ENCODE results near the gene PRSS8.
"Not testable (repeated sequence)": the region's sequence is repeated elsewhere in the genome, so short reads cannot be mapped to it uniquely, and the experiment has no call there.

PRSS8 gene

DNA sequence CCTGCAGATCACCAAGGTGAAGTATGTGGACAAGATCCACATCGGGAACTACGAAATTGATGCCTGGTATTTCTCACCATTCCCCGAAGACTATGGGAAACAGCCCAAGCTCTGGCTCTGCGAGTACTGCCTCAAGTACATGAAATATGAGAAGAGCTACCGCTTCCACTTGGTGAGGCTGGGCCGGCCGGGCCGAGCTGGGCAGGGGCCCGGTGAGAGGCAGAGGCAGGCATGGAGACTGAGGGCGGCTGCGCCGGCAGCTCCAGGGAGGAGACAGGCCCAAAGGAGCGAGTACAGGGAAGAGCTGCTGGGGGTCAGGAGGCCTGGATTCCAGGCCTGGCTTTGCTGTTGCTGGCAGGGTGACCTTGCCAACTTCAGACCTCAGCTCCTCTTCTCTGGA is 8.3 kb downstream of the PRSS8 start:
- DNase-seq: no peak

DNA sequence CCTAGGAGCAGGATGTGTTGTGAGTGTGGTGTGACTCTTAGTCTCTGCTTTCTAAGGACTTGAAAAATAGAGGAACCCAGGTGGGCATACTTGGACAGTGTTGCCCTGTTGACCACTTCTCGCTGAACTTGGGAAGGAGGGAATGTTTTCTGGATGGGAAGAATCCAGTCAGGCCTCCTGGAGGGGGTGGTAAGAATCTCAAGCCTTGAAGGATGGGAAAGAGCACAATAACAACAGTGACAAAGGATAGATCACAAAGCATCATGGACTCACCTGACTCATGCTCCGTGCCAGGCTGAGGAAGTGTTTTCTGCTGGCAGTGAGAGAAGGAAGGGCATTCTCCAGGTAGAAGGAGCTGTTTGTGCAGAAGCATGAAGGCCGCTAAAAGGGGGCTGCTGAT is 9.7 kb downstream of the PRSS8 start:
- no peak for DNase-seq

DNA sequence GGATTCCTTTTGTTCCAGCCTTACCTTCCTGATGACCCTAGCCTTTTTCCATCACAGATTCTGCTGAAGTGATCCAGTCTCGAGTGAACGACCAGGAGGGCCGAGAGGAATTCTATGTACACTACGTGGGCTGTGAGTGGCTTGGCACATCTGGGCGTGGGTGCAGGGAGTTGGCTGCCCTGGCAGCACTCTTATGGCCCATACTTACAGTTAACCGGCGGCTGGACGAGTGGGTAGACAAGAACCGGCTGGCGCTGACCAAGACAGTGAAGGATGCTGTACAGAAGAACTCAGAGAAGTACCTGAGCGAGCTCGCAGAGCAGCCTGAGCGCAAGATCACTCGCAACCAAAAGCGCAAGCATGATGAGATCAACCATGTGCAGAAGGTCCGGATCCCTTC is 15.4 kb downstream of the PRSS8 start:
- no peak for DNase-seq

DNA sequence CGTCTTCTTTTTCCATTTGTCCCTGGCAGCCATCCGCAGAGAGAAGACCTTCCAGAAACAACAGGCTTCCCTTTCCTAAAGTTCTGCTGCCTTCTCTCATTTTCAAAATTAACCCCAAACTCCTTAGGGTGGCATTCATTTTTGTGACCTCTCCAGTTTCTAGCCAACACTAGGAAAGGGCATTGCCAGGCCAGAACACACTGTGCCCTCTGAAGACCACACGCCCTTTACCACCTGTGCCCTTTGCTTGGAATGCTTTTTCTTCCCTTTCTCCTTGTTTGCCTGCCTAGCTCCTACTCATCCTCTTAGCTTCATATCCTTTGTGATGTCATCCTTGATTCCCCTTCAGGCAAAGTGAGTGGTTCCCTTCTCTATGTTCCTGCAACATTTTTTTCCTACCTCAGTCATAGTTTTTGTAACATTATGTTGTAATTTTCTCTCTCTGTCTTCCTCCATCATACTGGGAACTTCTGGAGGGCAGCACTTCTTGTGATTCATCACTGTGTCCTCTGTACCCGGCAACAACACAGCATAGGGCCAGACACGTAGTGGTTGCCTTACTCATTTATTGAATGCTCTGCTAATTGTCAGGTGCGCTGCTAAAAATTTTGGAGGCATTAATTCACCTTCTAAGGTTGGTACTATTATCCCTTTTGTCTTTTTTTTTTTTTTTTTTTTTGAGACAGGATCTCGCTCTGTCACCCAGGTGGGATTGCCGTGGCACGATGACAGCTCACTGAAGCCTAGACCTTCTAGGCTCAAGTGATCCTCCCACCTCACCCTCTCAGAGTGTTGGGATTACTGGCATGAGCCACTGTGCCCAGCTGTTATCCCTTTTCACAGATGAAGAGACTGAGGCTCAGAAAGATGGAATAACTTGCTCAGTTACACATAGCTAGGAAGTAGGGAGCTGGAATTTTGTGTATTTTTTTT is 17.0 kb downstream of the PRSS8 start:
- DNase-seq: no peak

DNA sequence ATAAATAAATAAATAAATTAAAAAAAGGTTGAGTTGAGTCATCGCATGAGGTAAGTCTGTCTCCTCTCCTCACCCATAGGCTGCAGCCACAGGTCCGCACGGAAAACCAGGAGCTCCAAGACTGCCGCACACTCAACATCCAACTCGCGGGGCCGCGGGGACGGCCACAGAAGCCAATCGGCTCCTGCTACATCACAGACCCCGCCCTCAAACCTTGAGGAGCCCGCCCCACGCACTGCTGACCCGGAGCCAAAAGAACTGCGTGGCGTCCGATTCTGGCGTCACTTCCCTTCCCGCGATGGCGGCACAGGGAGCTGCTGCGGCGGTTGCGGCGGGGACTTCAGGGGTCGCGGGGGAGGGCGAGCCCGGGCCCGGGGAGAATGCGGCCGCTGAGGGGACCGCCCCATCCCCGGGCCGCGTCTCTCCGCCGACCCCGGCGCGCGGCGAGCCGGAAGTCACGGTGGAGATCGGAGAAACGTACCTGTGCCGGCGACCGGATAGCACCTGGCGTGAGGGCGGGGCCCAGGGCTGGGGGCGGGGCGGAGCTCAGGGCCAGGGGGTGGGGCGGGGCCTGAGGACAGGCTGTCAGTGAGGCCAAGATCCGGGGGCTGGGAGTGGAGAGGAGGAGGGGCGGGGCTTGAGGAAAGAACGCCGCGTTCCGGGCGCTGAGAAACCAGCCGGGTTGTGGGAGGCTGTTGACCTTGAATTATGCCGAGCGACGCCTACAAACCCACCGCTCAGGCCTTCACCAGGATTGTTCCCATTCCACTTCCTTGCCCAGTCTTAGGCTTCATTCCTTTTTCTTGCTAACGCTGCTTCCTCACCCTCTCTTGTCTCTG is 17.9 kb downstream of the PRSS8 start, which contains the start of gene KAT8:
TSS of gene KAT8 (plus strand) at position 281 of the 839 bp plus-strand sequence. CDS start at position 299, 18 bp downstream.
- DNase-seq: peak; percentile 96

DNA sequence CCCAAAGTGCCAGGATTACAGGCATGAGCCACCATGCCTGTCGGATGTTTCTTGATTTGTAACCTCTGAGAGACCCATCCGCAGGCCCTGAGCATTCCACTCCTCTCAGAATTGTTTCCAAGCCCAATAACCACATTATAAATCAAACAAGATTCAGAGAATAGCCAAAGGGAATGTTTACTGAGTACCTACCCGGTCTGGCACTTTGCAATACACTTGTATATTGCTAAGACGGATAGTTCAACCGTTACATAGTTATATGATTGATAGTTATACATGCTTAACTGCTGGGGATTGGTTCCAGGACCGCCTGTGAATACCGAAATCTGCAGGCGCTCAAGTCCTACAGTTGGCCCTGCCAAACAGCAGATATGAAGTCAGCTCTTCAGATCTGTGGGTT is 21.1 kb downstream of the PRSS8 start:
- DNase-seq: no peak

DNA sequence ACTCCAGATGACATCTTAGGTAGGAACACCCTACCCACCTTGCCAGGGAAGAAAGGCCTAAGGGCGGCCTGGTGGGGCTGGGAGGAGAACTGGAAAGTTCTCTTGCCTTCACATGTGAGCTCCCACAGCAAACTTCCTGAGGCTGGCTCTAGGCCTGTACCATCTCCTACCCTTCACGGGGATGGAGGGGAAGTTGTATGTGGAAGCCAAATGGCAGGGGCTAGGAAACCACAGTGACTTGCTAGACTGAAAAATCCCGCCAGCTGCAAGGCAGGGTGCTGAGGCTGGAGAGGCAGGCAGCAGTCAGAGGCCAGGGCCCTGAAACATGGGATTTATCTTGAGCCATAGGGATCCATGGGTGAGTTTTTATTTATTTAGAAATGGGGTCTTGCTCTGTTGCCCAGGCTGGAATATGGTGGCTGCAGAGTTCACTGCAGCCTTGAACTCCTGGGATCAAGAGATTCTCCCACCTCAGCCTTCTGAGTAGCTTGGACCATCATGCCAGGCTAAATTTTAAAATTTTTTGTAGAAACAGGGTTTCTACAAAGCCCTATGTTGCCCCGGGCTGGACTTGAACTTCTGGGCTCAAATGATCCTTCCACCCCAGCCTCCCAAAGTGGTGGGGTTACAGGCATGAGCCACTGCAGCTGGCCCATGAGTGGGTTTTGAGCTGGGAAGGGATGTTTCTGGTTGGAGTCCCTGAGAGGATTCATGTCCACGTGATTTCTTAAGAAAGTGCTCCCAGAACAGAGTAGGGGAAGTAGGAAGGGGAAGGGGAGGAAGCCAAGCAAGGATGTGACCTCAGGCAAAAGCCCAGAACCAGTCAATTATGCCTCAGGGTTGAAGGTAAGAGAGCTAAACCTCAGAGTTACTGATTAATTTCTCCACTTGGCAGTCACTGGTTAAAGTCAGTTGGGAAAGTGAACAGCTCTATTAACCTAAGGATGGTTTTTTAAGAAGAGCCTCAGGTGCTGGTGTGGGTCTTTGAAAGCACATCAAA is 22.1 kb downstream of the PRSS8 start:
- DNase-seq: peak; percentile 16

DNA sequence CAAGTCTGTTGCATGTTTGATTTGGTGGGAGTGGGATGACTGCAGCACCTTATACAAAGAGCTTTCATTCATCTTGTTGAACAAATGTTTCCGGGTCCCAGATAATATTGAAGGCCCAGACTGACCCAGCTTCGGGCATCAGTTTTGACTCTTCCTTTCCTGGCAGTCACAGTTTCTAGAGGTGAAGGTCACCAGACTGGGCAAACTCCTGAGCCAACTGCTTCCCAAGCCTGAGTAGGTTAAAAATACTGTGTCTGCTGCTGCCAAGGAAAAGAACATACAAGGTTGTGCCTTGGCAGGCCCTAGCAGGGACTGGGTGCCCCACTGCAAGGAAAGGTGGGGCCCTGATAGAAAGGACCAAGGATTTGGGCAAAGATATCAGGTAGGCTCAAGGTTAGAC is 22.8 kb downstream of the PRSS8 start:
- DNase-seq: no peak

DNA sequence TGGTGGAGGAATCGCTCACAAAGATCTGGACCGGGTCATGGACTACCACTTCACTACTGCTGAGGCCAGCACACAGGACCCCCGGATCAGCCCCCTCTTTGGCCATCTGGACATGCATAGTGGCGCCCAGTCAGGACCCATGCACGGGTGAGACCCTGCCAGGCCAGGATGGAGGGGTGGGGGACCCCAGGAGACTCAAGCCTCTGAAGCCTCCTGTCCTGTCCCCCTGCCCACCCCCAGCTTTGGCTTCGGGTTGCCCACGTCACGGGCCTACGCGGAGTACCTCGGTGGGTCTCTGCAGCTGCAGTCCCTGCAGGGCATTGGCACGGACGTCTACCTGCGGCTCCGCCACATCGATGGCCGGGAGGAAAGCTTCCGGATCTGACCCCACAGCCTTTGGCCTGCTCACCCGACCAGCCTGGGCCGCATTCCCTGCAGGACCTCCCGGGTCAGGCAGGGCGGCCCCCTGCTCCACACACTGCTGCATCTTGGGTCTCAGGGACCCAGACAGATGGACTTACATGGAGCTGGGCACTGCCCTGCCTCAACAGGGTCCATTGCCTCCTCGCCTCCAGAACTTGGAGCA is 23.6 kb downstream of the PRSS8 start:
- DNase-seq: no peak

DNA sequence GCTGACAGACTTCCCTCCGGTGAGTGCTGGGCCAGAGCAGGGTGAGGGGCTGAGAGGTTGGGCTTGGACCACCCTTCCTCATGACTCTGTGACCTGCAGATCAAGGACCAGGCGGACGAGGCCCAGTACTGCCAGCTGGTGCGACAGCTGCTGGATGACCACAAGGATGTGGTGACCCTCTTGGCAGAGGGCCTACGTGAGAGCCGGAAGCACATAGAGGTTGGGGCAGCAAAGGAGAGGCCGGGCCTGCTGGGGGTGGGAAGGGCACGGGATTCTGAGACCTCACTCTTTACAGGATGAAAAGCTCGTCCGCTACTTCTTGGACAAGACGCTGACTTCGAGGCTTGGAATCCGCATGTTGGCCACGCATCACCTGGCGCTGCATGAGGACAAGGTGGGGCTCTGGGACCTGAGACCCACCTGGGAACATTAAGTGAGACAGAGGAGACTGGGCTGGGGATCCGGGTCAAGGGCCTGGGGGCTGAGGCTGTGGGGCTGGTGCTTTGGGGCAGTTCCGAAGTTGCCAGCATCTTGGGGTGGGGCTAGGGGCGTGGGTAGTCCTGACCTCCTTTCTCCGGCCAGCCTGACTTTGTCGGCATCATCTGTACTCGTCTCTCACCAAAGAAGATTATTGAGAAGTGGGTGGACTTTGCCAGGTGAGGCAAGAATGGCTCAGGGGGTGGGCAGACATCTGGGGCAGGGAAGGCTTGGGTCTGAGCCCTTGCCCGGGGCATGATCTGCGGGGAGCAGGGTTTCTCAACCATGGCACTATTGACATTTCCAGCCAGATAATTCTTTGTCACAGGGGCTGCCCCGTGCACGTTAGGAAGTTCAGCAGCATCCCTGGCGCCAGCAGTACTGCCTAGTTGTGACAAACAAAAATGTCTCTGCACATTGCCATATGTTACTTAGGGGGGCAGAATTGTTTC is 25.2 kb downstream of the PRSS8 start:
- DNase-seq: no peak

DNA sequence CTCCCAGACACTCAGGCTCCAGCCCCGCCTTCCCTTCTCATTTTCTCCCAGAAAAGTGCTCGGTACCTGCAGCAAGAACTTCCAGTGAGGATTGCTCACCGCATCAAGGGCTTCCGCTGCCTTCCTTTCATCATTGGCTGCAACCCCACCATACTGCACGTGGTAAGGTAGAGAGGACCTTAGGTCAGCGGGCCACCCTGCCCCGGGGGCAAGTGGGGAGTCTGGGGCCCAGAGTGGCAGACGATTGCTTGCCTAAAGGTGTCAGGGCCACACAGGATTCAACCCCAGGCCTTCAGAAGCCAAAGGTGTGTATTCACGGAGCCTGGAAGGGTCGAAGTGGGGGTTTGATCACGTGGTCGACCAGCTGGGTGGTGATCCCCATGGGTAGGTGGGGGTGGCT is 25.9 kb downstream of the PRSS8 start:
- DNase-seq: no peak

DNA sequence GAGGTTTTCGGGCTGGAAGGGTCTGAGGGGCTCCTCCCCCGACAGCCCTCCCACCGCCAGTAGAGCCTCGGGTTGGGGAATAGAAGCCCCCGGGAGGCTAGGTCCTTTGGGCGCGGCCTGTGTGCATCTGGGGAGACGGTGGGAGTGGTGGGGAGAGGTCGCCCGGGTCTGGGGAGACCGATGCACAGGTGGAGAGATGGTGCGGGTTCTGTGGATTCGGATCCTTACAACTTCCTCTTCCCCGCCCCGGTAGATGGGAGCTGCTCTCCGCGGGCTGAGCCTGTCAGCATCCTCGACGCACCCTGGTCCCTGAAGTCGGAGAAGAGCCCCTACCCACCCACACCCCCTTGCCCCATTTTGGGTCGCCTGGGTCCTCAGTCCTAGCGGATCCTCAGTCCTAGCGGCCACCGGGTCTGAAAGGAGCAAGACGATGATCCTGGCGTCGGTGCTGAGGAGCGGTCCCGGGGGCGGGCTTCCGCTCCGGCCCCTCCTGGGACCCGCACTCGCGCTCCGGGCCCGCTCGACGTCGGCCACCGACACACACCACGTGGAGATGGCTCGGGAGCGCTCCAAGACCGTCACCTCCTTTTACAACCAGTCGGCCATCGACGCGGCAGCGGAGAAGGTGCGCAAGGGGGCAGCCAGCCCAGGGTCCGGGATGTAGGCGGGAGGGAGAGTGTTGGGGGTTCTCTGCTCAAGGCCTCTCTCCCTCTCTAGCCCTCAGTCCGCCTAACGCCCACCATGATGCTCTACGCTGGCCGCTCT is 26.6 kb downstream of the PRSS8 start:
- DNase-seq: no peak

DNA sequence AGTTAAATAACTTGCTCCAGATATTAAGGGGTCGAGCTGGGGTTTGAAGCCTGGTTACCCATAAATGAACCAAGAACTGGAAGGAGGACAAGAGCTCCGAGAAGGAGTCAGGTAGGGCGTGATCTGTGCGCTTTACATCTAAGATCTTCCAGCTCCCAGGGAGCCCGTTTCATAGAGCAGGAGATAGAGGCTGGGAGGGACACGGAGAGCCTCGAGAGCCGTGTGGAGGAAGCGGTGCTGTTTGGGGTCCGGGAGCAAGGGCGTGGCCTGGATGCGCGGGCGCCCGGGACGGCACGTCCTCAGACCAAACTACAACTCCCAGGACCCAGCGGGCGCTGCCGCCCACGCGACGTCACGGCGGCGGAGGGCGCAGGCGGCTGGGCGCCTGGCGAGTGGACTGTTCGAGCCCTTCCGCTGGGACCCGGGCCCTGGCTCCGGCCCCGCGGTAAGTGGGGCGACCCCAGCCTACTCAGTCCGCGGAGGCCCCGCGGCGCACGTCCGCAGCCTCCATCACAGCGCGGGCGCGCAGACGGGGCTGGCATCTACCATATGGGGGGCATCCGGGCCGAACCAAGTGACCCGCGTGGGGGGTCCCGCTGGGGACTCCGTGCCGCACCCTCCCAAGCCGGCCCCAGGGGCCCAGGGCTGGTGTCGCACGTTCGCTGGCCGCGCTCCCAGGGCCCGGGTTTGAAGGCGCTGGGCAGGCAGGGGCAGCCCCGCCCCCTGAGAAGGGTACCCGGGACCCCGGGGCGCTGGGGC is 27.3 kb downstream of the PRSS8 start, which contains the start of gene BCKDK:
TSS of gene BCKDK (plus strand) at position 352 of the 759 bp plus-strand sequence. CDS start 838 bp downstream, outside the sequence.
- peak; percentile 47 for DNase-seq

DNA sequence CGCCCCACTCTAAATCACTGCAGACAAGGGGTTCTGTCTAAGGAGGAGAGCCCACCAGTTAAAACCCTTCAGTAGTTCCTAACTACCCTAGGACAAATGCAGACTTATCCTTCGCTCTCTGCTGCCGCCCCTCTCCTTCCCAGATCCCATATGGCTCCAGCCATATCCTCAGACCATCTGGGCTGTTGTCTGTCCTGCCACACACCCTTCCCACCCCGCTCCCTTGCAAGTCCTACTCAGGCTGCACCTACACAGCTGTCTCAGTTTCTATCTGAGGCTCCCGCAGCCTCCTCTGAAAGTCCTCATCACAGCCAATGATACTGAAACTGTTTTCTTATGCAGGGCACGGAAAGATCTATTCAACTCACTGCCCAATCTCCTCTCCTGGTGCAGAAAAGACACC is 28.1 kb downstream of the PRSS8 start:
- no peak for DNase-seq

DNA sequence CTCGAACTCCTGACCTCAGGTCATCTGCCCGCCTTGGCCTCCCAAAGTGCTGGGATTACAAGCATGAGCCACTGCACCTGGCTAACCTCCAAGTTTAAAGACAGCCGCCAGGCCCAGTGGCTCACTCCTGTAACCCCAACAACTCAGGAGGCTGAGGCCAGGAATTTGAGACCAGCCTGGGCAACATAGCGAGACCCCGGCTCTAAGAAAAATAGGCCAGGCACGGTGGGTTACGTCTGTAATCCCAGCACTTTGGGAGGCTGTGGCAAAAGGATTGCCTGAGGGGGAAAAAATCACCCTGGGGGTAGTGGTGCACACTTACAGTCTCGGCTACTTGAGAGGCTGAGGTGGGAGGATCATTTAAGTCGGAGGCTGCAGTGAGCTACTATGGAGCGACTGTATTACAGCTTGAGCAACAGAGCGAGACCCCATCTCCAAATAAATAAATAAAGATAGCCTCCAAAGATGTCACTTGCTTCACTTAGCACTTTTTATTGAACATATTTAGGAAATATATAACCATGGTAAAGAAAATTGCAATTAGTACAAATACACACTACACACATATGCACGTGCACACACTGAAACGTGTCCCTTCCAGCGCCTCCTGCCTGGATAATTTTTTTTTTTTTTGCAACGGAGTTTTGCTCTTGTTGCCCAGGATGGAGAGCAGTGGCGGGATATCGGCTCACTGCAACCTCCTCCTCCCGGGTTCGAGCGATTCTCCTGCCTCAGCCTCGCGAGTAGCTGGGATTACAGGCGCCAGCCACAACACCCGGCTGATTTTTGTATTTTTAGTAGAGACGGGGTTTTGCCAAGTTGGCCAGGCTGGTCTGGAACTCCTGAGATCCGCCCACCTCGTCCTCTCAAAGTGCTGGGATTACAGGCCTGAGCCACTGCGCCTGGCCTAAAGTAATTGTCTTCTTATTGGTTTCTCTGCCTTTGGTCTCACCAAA is 28.7 kb downstream of the PRSS8 start:
- no peak for DNase-seq

DNA sequence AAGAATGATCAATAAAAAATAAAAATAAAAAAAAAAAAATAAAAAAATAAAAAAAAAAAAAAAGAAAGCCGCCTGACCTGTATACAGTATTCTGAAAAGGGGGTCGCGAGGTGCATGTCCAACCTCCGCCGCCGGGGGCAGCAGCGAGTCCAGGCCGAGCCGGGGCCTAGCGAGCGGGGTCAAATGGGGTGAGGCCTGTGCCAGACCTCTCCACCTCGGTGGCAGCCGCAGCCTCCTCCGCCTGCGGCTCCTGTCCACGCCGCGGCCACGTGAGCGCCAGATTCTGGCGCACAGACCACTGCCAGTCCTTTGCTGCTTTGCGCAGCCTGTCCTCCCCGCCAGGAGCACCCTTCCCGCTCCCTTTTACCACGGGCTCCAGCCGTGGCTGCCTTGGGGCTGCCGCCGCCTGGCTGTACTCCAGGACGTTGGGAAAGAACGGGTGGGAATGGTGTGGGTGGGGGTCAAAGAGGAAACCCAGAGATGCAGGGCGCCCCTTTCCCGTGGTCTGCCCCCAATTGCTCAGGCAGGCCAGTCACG is 29.8 kb downstream of the PRSS8 start:
- peak; percentile 70 for DNase-seq

DNA sequence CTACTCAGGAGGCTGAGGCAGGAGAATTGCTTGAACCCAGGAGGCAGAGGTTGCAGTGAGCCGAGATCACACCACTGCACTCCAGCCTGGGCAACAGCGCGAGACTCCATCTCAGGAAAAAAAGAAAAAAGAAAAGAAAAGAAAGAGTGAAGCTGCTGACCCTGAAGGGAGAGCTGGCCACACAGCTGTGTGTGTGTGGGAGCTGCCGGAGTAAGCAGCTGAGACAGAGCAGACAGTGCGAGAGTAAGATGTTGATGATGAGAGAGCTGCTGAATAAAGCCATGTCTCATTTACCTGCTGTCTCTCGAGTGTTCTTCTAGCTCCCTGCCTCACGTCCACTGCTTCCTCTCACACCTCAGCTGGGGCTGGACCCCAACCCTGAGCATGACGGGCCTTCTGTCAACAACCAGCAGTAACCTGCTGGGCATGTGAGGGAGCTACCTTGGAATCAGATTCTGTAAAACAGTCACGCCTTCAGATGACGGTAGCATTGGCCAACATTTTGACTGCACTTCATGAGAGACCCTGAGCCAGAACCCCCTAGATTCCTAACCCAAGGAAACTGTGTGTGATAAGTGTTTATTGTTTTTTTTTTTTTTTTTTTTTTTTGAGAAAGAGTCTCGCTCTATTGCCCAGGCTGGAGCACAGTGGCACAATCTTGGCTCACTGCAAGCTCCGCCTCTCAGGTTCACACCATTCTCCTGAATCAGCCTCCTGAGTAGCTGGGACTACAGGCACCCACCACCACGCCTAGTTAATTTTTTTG is 34.5 kb downstream of the PRSS8 start:
- not testable (repeated sequence) for DNase-seq
